Measurements from ENCODE around the gene ST3GAL3. TPM values are rescaled to one million over a fixed set of nuclear protein-coding genes. Genes with fewer than 3 reads are reported as not detected.

The ST3GAL3 gene
- total and polyA plus RNA-seq, 2 donors (not counting 3 experiments of a cell fraction or from before 2014, with no cell fraction given): 14.3 to 35.8 TPM

DNA sequence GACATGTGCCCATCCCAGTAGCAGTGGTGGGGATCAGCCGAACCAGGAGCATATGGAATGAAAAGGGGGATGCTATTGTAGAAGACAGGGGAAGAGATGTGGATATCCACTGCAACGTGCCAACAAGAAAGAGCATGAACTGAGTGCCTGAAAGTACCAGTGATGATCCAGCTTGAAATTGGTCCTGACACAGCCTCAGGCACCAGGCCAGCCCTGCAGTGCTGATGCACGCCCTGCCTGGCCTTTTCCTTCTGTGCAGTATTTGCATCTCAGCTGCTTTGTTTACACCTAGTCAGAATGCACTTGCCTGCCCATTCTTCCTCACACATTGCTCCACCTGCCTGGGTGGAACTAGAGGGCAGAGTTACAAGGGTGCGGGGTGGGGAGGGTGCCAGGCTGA lies 176.0 kb downstream of the ST3GAL3 start:
- Histone ChIP-seq H2AFZ (ENCODE audit: low read depth, low read length) (no peak overlapping the region), H4K20me1 (replicated peaks; ENCODE audit: control insufficient read depth, extremely low read depth, insufficient read depth, low read length) (no peaks in the 10 kb centered on the region), H3K4me1 (ENCODE audit: control insufficient read depth, extremely low read depth, insufficient read depth, low read length) (no peaks in the 10 kb centered on the region), H3K36me3 (ENCODE audit: control insufficient read depth in 2 of 2, extremely low read depth in 1 of 2, insufficient read depth in 2 of 2, low read length in 2 of 2) (no peaks in the 10 kb centered on the region), H3K9ac (replicated peaks; ENCODE audit: extremely low read depth, insufficient read depth, low read length) (no peak overlapping the region), H3K27me3 (ENCODE audit: control insufficient read depth in 2 of 2, insufficient read depth in 2 of 2, low read length in 2 of 2) (no peaks in the 10 kb centered on the region), H3K9me1 (replicated peaks; ENCODE audit: control insufficient read depth, extremely low read depth, insufficient read depth, low read length) (no peaks in the 10 kb centered on the region), H3K27ac (ENCODE audit: insufficient read depth, low read depth, low read length) (no peak overlapping the region), H3K4me3 (replicated peaks in 1 of 3; ENCODE audit: insufficient read depth in 1 of 3, low read depth in 1 of 3, low read length in 3 of 3) (no peak overlapping the region), H3K9me3 (replicated peaks; ENCODE audit: control insufficient read depth, insufficient read depth, low read length) (no peaks in the 10 kb centered on the region), H3K4me2 (ENCODE audit: insufficient read depth, low read length) (no peak overlapping the region), H3K79me2 (ENCODE audit: control insufficient read depth, insufficient read depth, low read length) (no peaks in the 10 kb centered on the region)
- dilution Hi-C loops (cut with MboI; ENCODE audit: extremely low pct_ligation_motif_present, low sequenced_read_pairs): no loop called here
- TF ChIP-seq GATA2 (IDR thresholded peaks at IDR 0.05; ENCODE audit: insufficient read depth, insufficient read length, low read depth, low read length): no peak
- TF ChIP-seq CTCF (IDR thresholded peaks at IDR 0.05; ENCODE audit: extremely low read depth in 1 of 2, insufficient read depth in 1 of 2, low read depth in 1 of 2, low read length in 2 of 2): no peak
- TF ChIP-seq MYC (IDR thresholded peaks at IDR 0.05; ENCODE audit: low read depth, low read length): no peak
- TF ChIP-seq MAX (IDR thresholded peaks at IDR 0.05; ENCODE audit: insufficient read depth, insufficient read length): no peak
- no peak for TF ChIP-seq POLR2A (IDR thresholded peaks at IDR 0.05; ENCODE audit: low read depth, low read length)
- TF ChIP-seq EZH2 (IDR thresholded peaks at IDR 0.05; ENCODE audit: borderline replicate concordance, low read depth, low read length, severe bottlenecking): no peak
- TF ChIP-seq FOS (IDR thresholded peaks at IDR 0.05; ENCODE audit: borderline replicate concordance, insufficient read depth, low read length): no peak
- TF ChIP-seq JUN (IDR thresholded peaks at IDR 0.05; ENCODE audit: borderline replicate concordance, insufficient read depth, insufficient read length, low read depth): no peak
- TF ChIP-seq POLR2AphosphoS5 (IDR thresholded peaks at IDR 0.05; ENCODE audit: insufficient read depth, low read depth, low read length): no peak
- intact Hi-C loops (cut with micrococcal nuclease): no loop called here
- no TSS peak for BruUV-seq (replicated peaks)
- FAIRE-seq: no peak
- DNase-seq (ENCODE audit: low read depth, low spot score): no peak
- ChIA-PET CTCF (interaction anchor here (1.1 to 1.2 kb wide), 2 partner anchors 8 to 120 kb away, joined by 3 to 7 read pairs; no protein-coding TSS in a partner anchor), POLR2A (no interaction called here)
